Measurements from ENCODE around the gene MAVS.

Gene MAVS

DNA sequence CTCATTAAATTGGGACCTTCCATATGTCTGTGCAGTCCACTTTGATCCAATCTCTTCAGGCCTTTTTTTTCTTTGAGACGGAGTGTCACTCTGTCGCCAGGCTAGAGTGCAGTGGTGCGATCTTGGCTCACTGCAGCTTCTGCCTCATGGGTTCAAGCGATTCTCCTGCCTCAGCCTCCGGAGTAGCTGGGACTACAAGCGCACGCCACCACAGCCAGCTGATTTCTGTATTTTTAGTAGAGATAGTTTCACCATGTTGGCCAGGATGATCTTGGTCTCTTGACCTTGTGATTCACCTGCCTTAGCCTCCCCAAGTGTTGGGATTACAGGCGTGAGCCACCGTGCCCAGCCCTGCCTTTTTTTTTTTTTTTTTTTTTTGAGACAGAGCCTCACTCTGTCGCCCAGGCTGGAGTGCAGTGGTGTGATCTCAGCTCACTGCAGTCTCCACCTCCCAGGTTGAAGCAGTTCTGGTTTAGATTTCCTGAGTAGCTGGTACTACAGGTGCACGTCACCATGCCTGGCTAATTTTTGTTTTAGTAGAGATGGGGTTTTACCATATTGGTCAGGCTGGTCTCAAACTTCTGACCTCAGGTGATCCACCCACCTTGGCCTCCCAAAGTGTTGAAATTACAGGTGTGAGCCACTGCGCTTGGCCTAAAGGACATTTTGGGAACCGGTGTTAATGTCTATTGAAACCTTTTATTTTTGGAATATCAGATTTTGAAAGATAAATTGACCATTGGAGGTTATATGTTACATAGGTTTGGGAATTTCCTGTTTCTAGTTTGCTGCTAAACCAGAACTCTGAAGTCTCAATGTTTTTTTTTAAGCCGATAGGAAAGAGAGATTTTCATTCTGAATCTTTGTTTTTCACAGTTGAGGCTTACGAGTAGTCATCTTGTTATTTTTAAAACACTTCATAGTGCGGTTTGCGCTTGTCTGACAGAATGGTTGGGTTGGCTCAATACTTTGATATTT, 60.4 kb downstream of the MAVS start:
- peak in 1 of 3 experiments; percentile 17 for DNase-seq (ENCODE audit: low read depth in 2 of 3, low spot score in 2 of 3)

DNA sequence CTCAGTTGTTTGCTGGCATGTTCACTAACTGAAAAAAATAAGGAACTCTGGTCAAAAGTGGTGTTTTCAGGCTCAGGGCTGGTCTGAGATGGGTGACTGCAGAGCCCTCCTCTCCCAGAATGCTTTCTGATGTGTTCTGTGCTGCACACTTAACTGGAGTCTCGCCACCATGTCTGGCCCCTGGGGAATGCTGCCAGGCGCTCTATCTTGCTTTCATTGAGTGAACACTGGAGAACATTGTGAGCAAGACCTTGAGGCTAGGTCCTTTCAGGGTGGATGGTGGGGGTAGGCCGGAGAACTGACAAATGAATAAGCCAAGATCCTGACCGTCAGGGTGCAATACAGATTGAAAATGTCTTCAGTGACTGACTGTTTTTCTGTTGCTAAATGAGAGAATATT, 62.0 kb downstream of the MAVS start:
- no peak for DNase-seq (ENCODE audit: low read depth in 2 of 3, low spot score in 2 of 3)

GRCh38 chr20:3909952-3910366, 63.3 kb downstream of the MAVS start:
- DNase-seq (ENCODE audit: low read depth in 2 of 3, low spot score in 2 of 3): no peak

- DNase-seq (ENCODE audit: low read depth in 2 of 3, low spot score in 2 of 3): no peak
Observed at GRCh38 chr20:3910853-3911252, 64.2 kb downstream of the MAVS start.

DNA sequence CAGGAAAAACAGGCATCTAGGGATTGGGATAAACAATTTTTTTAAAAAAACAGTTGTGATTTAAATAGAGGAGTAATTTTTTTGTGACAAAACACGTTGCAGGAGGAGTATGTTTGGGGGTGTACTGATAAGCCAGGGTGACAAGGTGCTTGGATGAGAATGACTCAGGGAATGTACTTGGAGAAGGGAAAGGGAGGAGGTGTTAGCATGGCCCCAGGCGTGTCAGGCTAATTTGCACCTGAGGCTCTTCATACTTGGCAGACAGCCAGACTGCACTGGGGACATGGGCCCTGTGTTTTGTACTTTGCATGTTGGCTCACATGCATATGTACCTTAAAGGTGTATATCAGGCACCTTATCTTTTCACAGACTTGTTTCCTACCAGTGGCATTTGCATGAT, 65.3 kb downstream of the MAVS start:
- DNase-seq (ENCODE audit: low read depth in 2 of 3, low spot score in 2 of 3): no peak

DNA sequence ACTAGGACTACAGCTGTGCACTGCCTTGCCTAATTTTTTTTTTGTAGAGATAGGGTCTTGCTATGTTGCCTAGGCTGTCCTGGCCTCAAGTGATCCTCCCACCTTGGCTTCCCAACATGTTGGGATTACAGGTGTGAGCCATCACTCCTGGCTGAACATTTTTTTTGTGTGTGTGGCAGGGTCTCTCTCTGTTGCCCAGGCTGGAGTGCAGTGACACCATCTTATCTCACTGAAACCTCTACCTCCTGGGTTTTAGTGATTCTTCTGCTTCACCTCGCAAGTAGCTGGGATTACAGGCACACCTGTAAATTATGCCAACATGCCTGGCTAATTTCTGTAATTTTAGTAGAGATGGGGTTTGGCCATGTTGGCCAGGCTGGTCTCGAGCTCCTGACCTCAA, 67.8 kb downstream of the MAVS start:
- DNase-seq (ENCODE audit: low read depth in 2 of 3, low spot score in 2 of 3): no peak

DNA sequence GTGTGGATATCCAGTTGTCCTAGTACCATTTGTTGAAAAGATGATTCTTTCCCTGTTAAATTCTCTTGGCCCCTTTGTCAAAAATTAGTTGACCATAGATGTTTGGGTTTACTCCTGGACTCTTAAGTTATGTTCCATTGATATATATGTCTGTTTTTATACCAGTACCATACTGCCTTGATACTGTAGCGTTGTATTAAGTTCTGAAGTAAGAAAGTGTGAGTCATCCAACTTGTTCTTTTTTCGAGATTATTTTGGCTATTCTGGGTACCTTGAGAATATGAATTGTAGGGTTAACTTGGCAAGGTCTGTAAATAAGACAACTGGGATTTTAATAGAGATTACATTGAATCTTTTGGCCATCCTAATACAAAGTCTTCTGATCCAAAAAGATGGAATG, 69.1 kb downstream of the MAVS start:
- DNase-seq (ENCODE audit: low read depth in 2 of 3, low spot score in 2 of 3): no peak

- no peak for DNase-seq (ENCODE audit: low read depth in 2 of 3, low spot score in 2 of 3)
Observed at GRCh38 chr20:3916364-3916763, 69.7 kb downstream of the MAVS start.

GRCh38 chr20:3919352-3919751, 72.7 kb downstream of the MAVS start:
- no peak for DNase-seq (ENCODE audit: low read depth in 2 of 3, low spot score in 2 of 3)

DNA sequence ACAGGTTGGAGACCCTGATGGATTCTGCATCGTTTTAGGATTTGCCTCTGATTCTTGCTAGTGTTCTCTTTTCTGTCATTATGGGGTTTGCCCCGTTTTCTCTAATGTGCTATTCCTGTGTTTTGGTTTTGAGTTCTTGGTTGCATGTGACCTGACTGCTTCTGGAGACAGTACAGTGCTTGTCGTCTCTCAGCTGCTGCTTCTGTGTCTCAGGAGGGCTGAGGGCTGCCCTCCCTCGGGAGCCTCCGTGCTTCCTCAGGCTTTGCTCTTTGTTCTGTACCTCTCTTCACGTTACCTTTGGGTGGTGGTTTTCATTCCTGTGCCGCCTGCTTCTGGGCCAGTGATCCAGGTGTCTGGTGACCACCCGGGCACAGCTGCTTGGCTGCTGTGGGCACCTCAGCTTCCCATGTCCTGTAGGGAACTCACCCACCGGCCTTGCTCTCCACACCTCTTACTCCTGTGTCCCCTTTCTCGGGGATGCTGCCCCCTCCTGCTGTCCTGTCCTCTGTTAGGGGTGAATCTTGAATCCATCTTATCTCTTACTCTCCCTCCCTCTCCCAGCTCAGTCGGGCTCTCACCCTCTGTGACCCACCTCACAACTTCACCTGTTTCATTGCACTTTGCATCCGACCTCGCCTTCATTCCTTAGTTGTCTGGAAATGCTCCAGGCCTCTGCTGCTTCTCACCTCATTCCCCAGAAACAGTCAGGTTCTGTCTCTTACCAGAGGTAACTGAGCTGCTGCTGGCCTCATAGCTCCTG, 75.8 kb downstream of the MAVS start:
- no peak for DNase-seq (ENCODE audit: low read depth in 2 of 3, low spot score in 2 of 3)

GRCh38 chr20:3922983-3923339, 76.3 kb downstream of the MAVS start:
- no peak for DNase-seq (ENCODE audit: low read depth in 2 of 3, low spot score in 2 of 3)

- DNase-seq (ENCODE audit: low read depth in 2 of 3, low spot score in 2 of 3): no peak
Observed at GRCh38 chr20:3923818-3924217, 77.2 kb downstream of the MAVS start.

- no peak for DNase-seq (ENCODE audit: low read depth in 2 of 3, low spot score in 2 of 3)
Observed at GRCh38 chr20:3924304-3925112, 77.9 kb downstream of the MAVS start.

DNA sequence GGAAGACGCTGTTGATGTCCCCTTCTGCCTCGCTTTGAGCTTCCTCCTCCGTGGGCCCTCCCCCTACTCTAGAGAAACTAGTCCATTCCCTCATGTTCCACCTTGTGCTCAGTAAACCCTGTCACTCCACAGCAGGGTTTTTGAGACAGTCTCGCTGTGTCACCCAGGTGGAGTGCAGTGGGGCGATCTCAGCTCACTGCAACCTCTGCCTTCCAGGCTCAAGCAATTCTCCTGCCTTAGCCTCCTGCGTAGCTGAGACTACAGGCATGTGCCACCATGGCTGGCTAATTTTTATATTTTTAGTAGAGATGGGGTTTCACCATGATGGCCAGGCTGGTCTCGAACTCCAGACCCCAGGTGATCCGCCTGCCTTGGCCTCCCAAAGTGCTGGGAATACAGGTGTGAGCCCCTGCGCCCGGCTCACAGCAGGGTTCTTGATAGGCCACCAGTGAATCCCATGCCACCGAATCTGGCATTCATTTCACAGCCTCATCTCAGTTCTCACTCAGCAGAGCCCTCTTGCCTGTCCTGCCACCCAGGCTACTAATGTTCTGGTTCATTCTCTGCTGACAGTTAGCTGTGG, 78.6 kb downstream of the MAVS start:
- no peak for DNase-seq (ENCODE audit: low read depth in 2 of 3, low spot score in 2 of 3)
